22Rv1 (cell line): ENCODE data around the gene ICAM1.

Source experiments
- H3K27ac ChIP-seq: fragments of 450-650 bp; 2 replicates; pipeline ENCODE4 v1.5.1; 2017
- CTCF ChIP-seq: fragments of 450-650 bp; IDR thresholded peaks from 2 replicates; pipeline ENCODE4 v1.5.1; 2017; ENCODE audit warnings: mild to moderate bottlenecking
- ZFX ChIP-seq: fragments of 450-650 bp; IDR thresholded peaks from 2 replicates; pipeline ENCODE4 v1.6.1; 2017; ENCODE audit warnings: antibody characterized with exemption, borderline replicate concordance

The ICAM1 gene

GRCh38 chr19:10258080-10258710, 12.7 kb upstream of the ICAM1 start:
- TF ChIP-seq CTCF: no peak
- no peak for TF ChIP-seq ZFX
- H3K27ac ChIP-seq: no peak overlapping the region

GRCh38 chr19:10259162-10259905, 11.6 kb upstream of the ICAM1 start:
- TF ChIP-seq CTCF: peak; percentile 85
- no peak for TF ChIP-seq ZFX
- no peak overlapping the region for H3K27ac ChIP-seq

GRCh38 chr19:10260141-10260584, 10.8 kb upstream of the ICAM1 start:
- TF ChIP-seq CTCF: no peak
- no peak for TF ChIP-seq ZFX
- H3K27ac ChIP-seq: no peak overlapping the region

- no peak overlapping the region for H3K27ac ChIP-seq
- no peak for TF ChIP-seq CTCF
- TF ChIP-seq ZFX: no peak
These were observed 8.1 kb upstream of the ICAM1 start for GRCh38 chr19:10262771-10263170.

GRCh38 chr19:10266706-10267105, 4.2 kb upstream of the ICAM1 start:
- TF ChIP-seq ZFX (no peak), CTCF (no peak)

DNA sequence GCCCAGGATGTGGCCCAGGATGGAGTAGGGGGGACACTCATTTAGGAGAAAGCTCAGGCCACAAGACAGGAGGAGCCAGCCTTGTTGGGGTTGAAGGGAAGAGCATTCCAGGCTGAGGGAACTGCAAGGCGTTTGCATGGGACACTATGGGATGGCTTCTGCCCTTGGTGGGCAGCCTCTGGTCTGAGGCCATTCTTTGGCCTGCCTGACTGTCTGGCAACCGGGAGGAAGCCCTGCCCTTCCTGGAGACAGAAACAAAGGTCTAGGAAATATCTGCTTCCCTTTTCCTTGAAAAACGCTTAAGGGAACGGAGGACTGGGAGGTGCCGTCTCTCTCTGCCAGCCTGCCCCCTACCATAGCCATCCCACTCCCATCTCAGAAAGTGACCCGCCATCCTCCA, 2.8 kb upstream of the ICAM1 start:
- TF ChIP-seq CTCF (no peak), ZFX (no peak)
- H3K27ac ChIP-seq: no peak overlapping the region

More at GRCh38 chr19:10266706-10267105, 4.2 kb upstream of the ICAM1 start:
- no peak overlapping the region for H3K27ac ChIP-seq

DNA sequence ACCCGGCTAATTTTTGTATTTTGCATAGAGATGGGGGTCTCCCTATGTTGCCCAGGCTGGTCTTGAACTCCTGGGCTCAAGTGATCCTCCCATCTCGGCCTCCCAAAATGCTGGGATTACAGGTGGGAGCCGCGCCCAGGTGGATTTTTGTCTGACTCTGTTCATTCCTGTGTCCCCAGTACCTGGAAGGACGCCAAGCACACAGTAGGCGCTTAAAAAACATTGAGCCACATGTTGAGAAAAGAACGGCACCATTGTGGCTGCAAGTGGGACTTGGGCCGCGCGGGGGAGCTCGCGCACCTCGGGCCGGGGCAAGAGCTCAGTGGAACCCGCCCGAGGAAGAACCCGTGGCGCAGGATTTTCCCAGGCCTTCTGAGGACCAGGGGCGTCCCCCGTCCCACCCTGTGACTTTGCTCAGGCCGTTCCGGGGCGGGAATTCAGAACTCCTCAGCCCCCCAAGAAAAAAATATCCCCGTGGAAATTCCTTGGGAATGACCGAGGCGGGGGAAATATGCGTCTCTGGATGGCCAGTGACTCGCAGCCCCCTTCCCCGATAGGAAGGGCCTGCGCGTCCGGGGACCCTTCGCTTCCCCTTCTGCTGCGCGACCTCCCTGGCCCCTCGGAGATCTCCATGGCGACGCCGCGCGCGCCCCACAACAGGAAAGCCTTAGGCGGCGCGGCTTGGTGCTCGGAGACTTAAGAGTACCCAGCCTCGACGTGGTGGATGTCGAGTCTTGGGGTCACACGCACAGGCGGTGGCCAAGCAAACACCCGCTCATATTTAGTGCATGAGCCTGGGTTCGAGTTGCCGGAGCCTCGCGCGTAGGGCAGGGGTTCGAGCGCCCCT, 1.4 kb upstream of the ICAM1 start:
- no peak for TF ChIP-seq ZFX
- TF ChIP-seq CTCF: peak; percentile 97
- H3K27ac ChIP-seq: no peak overlapping the region
